HUES48 (cell line): Measurements from ENCODE around the gene AEBP2.
"Not testable (repeated sequence)": the region's sequence is repeated elsewhere in the genome, so short reads cannot be mapped to it uniquely, and the experiment has no call there.

Experiments used
- H3K27ac ChIP-seq: one replicate; pipeline ENCODE4 v1.7.0; 2013; ENCODE audit warnings: low read depth, low read length, inconsistent platforms
- H3K27me3 ChIP-seq: 2 replicates; pipeline ENCODE4 v1.6.1; 2013; ENCODE audit warnings: mild to moderate bottlenecking, low read length; ENCODE audit not compliant: control insufficient read depth, insufficient read depth
- H3K36me3 ChIP-seq: 2 replicates; pipeline ENCODE4 v1.6.1; 2013; ENCODE audit warnings: low read length; ENCODE audit not compliant: control insufficient read depth, insufficient read depth
- H3K4me1 ChIP-seq: 2 replicates; pipeline ENCODE4 v1.6.1; 2013; ENCODE audit warnings: mild to moderate bottlenecking, low read length; ENCODE audit not compliant: control insufficient read depth, insufficient read depth
- H3K4me3 ChIP-seq: 2 replicates; pipeline ENCODE4 v1.5.1; 2013; ENCODE audit warnings: mild to moderate bottlenecking, low read depth, low read length
- H3K9ac ChIP-seq: 2 replicates; pipeline ENCODE4 v1.6.1; 2013; ENCODE audit warnings: mild to moderate bottlenecking, low read depth, low read length, moderate library complexity
- H3K9me3 ChIP-seq: 2 replicates; pipeline ENCODE4 v1.6.1; 2013; ENCODE audit warnings: low read length; ENCODE audit not compliant: control insufficient read depth, insufficient read depth

Gene AEBP2

GRCh38 chr12:19439059-19440018 is at the start of gene AEBP2:
Gene AEBP2 (plus strand): TSS chr12:19439492. CDS start chr12:19439700, 208 bp downstream.
- Histone ChIP-seq H3K9ac (peak within 1 kb of the TSS; percentile 87), H3K4me3 (peak within 1 kb of the TSS; percentile 99), H3K27me3 (no peaks in the 10 kb centered on the region), H3K27ac (peak within 1 kb of the TSS; percentile 91), H3K4me1 (peaks cover 32% of the 10 kb centered on the region), H3K36me3 (peaks cover 15% of the 10 kb centered on the region), H3K9me3 (no peaks in the 10 kb centered on the region)

- H3K4me3 ChIP-seq: no peak overlapping the region
- H3K36me3 ChIP-seq: no peaks in the 10 kb centered on the region
- no peaks in the 10 kb centered on the region for H3K27me3 ChIP-seq
- H3K9me3 ChIP-seq: no peaks in the 10 kb centered on the region
- no peak overlapping the region for H3K9ac ChIP-seq
- no peaks in the 10 kb centered on the region for H3K4me1 ChIP-seq
- no peak overlapping the region for H3K27ac ChIP-seq
Measured at GRCh38 chr12:19390051-19390598, 49.2 kb upstream of the AEBP2 start.

DNA sequence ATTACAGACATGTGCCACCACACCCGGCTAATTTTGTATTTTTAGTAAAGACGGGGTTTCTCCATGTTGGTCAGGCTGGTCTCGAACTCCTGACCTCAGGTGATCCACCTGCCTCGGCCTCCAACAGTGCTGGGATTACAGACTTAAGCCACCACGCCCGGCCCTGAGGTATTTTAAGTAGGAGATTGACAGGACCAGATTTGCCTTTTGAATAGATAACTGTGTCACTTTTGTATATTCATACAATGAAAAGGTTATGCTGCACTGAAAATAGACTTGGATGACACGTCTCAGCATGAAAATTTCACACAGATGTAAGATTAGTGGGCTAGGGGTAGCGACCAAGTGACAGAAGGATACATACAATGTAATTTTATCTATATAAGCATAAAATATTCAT is 46.6 kb upstream of the AEBP2 start:
- H3K36me3 ChIP-seq, H3K4me3 ChIP-seq, H3K9me3 ChIP-seq, H3K4me1 ChIP-seq, H3K27ac ChIP-seq, H3K9ac ChIP-seq, H3K27me3 ChIP-seq: not testable (repeated sequence)

DNA sequence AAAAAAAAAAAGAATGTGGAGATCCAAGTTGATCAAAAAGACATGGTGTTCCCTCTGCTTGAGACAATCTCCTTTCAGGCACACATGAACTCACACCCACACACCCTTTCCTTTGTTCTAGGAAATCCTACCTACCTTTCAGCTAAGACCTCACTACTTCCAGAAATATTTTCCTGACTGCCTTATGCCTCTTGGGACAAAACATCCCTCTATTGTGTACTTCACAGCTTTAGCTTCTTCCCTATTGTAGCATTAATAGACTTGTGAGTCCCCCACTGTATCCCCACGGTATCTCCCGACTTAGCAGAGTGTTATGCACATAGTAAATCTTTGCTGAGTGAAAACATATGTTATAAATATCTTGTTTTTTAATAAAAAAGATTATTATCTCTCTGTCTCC is 44.9 kb upstream of the AEBP2 start:
- H3K4me1 ChIP-seq: no peaks in the 10 kb centered on the region
- H3K9me3 ChIP-seq: no peaks in the 10 kb centered on the region
- no peak overlapping the region for H3K27ac ChIP-seq
- H3K9ac ChIP-seq: no peak overlapping the region
- H3K27me3 ChIP-seq: no peaks in the 10 kb centered on the region
- no peak overlapping the region for H3K4me3 ChIP-seq
- H3K36me3 ChIP-seq: no peaks in the 10 kb centered on the region

DNA sequence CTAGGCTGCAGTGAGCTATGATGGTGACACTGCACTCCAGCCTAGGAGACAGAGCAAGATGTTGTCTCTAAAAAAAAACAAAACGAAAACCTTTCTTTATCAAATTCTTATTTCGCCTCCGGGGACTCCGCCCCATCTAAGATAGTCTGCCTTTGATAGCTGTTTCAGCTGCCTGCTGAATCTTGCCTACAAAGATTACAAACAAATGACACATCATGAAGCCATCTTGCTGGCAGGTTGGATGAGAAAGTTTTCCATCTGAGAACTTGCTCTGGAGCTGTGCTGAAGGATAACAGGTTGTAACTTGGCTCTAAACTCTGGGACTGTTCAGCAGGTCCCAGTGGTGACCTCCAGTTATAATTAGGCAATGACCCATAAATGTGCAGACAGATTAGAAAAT is 41.8 kb upstream of the AEBP2 start:
- H3K4me1 ChIP-seq: no peaks in the 10 kb centered on the region
- no peak overlapping the region for H3K27ac ChIP-seq
- no peaks in the 10 kb centered on the region for H3K27me3 ChIP-seq
- H3K4me3 ChIP-seq: no peak overlapping the region
- no peaks in the 10 kb centered on the region for H3K9me3 ChIP-seq
- H3K9ac ChIP-seq: no peak overlapping the region
- no peaks in the 10 kb centered on the region for H3K36me3 ChIP-seq

- H3K36me3 ChIP-seq: no peaks in the 10 kb centered on the region
- no peaks in the 10 kb centered on the region for H3K27me3 ChIP-seq
- no peak overlapping the region for H3K4me3 ChIP-seq
- no peak overlapping the region for H3K9ac ChIP-seq
- no peak overlapping the region for H3K27ac ChIP-seq
- H3K9me3 ChIP-seq: no peaks in the 10 kb centered on the region
- H3K4me1 ChIP-seq: no peaks in the 10 kb centered on the region
Measured at GRCh38 chr12:19398376-19399363, 40.6 kb upstream of the AEBP2 start.

GRCh38 chr12:19400649-19401285 is 38.5 kb upstream of the AEBP2 start:
- not testable (repeated sequence) for H3K9ac ChIP-seq, H3K27me3 ChIP-seq, H3K4me3 ChIP-seq, H3K36me3 ChIP-seq, H3K9me3 ChIP-seq, H3K4me1 ChIP-seq, H3K27ac ChIP-seq

- Histone ChIP-seq H3K4me1 (no peaks in the 10 kb centered on the region), H3K9ac (no peak overlapping the region)
Measured at GRCh38 chr12:19402211-19402610, 37.1 kb upstream of the AEBP2 start.

DNA sequence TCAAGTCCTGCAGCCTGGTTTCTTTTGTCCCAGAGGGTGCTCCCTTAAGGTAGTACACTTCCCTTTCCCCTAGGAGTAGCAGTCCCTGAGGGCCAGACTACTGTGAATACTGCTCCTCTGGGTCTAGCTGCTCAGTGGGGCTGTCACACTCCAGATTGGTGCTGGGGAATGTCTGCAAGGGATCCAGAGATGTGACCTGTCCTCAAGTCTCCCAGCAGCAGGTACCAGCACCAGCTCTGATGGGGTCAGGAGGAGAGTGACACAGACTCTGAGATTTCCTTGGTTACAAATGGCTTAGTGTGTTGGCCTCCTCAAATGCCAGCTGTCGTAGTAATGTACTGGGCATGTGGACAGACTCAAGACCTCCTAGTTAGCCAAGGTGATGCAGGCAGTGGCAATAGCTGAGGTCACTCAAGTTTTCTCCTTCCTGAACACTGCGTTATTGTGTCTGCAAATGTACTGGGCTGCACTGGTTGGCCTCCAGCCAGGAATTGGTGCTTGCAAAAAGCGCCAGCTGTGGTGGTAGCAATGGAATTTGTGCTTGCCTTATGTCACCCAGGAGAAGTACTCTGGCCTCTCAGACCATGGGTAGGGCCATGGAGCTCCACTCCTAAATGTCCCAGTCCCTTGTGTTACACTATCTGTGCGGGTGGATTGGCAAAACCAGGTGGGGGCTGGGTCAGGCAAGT is 36.4 kb upstream of the AEBP2 start:
- Histone ChIP-seq H3K36me3 (no peaks in the 10 kb centered on the region), H3K9me3 (no peaks in the 10 kb centered on the region), H3K27me3 (no peaks in the 10 kb centered on the region), H3K27ac (no peak overlapping the region), H3K9ac (no peak overlapping the region), H3K4me3 (no peak overlapping the region), H3K4me1 (no peaks in the 10 kb centered on the region)

More at GRCh38 chr12:19402211-19402610, 37.1 kb upstream of the AEBP2 start:
- H3K27ac ChIP-seq: no peak overlapping the region
- no peaks in the 10 kb centered on the region for H3K27me3 ChIP-seq
- no peak overlapping the region for H3K4me3 ChIP-seq
- H3K36me3 ChIP-seq: no peaks in the 10 kb centered on the region
- no peaks in the 10 kb centered on the region for H3K9me3 ChIP-seq

- no peaks in the 10 kb centered on the region for H3K9me3 ChIP-seq
- H3K27me3 ChIP-seq: no peaks in the 10 kb centered on the region
- no peak overlapping the region for H3K4me3 ChIP-seq
- H3K4me1 ChIP-seq: peaks cover 5% of the 10 kb centered on the region
- H3K9ac ChIP-seq: no peak overlapping the region
- no peaks in the 10 kb centered on the region for H3K36me3 ChIP-seq
- H3K27ac ChIP-seq: no peak overlapping the region
Measured at GRCh38 chr12:19404242-19404880, 34.9 kb upstream of the AEBP2 start.
